Suprapubic skin (tissue), 4 donors: ENCODE data around the gene CHN2.

Experiments used
- CTCF ChIP-seq, 2 donors: fragments of 200-600 bp in 1 of 2; fragments of 450-650 bp in 1 of 2; sonication (generic) in 1 of 2; IDR thresholded peaks; one replicate each; pipeline ENCODE4 v1.5.1; 2016 to 2019; ENCODE audit warnings: antibody characterized with exemption in 2 of 2, mild to moderate bottlenecking in 1 of 2, moderate library complexity in 1 of 2
- EP300 ChIP-seq: sonication (generic); formaldehyde crosslinking; IDR thresholded peaks from one replicate; pipeline ENCODE4 v1.6.1; 2017; ENCODE audit warnings: antibody characterized with exemption
- POLR2A ChIP-seq, 2 donors: fragments of 450-650 bp; IDR thresholded peaks; one replicate each; pipeline ENCODE4 v1.6.1; 2017; ENCODE audit warnings: antibody characterized with exemption in 2 of 2, mild to moderate bottlenecking in 2 of 2, moderate library complexity in 2 of 2
- POLR2AphosphoS5 ChIP-seq, 3 donors: sonication (generic); formaldehyde crosslinking; IDR thresholded peaks; one replicate each; pipeline ENCODE4 v1.6.1; 2017; ENCODE audit warnings: antibody characterized with exemption in 3 of 3

- TF ChIP-seq POLR2A (IDR thresholded peaks at IDR 0.05), result no peak
- no peak for TF ChIP-seq POLR2AphosphoS5 (IDR thresholded peaks at IDR 0.05)
- TF ChIP-seq CTCF (IDR thresholded peaks at IDR 0.05), result no peak
- no peak for TF ChIP-seq EP300
These were observed 223.5 kb downstream of the CHN2 start for GRCh38 chr7:29418056-29418455.
